Activated CD4-positive, alpha-beta T cell treated with anti-CD3 and anti-CD28 coated beads, Interleukin-2, amount 50 U/mL, for 24 hours (primary cell): ENCODE data around the gene DMKN.
A peak's percentile ranks its signal among the peaks of the same experiment; 100 is the strongest.

Source experiments
- DNase-seq, 2 donors: peaks; one replicate each; pipeline ENCODE4 v3.0.0-alpha.2; 2020; ENCODE audit warnings: low read depth in 1 of 2, low spot score in 1 of 2

The DMKN gene

DNA sequence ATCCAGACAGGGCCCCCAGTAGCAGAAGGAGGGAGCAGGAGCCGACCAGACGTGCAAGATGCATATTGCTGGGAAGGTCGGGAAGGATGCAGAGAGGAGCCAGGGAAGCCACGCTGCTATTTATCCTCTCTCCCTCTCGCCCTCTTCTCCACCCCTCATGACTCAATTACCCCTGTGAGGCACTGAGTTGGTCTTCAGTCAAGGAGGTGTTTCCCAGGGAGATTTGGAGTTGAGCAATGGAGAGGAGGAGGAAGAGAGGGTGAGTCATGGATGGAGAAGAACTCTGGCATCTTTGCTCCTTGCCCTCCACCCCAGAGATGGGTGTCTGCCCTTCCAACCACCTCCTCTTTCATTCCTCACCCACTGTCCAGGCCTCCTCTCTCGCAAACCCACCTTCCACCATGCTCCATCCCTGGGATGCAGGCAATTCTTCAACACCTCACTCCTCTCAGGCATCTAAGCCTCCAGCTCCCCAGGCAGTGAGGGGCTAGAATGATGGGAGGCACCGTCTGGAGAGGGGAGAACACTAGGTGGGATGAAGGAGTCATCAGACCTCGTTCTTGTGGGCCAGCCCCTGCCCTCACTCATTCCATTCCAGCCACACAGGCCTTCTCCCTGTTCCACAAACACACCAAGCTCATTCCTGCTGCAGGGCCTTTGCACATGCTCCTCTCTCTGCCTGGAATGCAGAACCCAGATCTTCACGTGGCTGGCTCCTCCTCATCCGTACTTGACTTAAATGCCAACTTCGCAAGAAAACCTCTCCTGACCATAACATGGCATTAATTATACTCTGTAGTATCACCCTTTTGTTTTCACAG is 15.0 kb upstream of the DMKN start, which contains the start of gene SBSN:
Gene SBSN (minus strand): TSS at position 94 of the 821 bp plus-strand sequence. CDS start 30 bp downstream, at position 64.
- no peak for DNase-seq

DNA sequence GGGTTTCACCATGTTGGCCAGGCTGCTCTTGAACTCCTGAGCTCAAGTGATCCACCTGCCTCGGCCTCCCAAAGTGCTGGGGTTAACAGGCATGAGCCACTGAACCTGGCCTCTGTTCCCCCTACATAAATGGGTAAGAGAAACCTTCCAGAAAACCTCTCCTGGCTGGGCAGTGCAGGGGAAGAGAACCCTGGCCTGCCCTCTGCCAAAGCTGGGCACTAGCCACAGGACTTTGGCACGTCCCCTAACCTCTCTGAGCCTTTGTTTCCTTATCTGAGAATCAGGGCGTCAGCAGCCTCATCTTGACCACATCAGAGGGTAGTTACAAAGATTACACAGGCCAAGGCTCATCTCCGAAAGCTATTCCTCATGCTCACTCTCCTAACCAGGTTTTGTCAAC is 12.4 kb upstream of the DMKN start:
- DNase-seq, result no peak

DNA sequence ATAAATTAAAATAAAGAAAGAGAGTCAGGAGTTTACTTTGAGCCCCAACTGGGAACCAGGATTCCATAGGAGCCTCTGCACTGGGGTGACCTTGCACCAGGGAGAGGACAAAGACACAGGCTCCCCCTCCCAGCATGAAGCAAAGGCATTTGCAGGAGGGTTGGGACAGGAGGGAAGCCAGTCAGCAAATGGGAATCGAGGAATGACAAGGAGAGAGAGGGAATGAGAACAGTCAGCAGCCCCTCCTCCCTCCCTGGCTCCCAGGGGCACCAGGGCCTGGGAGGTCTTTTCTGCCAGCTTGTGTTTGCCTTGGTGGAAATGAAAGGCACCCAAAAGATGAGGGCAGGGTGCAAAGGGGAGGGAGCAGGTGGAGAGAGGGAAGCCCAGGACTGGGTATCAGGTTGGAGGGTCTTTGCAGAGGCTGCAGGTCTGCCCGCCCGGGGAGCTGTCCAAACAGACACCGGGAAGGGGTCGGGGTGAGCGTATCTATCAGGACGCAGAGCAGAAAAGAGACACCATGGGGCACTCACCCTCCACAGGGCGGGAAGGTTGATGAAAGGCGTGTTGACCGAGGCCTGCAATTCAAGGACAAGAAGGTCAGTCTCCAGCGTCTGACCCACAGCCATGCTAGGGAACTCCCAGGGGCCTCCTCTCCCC is 10.9 kb upstream of the DMKN start:
- DNase-seq, result no peak

DNA sequence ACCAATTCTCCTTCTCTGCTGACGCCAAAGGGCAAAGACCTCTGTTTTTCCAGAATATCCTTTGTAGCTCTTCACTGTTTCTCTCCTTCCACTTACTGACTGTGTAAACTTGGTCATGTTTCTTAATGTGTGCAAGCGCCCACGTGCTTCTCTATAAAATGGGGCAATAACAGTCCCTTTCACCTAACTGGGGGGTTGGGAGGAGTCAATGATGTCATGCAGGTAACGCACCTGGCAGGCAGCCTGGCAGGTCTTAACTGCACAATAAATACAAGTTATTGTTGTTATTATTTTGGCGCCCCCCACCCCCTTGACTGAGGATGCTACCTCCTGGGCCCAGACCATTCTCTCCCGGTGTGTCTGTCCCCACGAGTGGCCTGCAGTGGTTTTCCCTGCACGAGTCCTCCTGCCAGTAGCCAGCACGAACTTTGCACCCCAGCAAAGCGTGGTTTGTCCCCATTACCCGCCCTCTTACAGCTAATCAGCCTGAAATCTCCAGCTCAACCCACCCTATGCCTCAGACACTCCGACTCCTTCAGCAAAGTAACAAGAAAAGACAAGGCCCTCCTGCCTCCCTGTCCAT is 9.4 kb upstream of the DMKN start:
- no peak for DNase-seq

DNA sequence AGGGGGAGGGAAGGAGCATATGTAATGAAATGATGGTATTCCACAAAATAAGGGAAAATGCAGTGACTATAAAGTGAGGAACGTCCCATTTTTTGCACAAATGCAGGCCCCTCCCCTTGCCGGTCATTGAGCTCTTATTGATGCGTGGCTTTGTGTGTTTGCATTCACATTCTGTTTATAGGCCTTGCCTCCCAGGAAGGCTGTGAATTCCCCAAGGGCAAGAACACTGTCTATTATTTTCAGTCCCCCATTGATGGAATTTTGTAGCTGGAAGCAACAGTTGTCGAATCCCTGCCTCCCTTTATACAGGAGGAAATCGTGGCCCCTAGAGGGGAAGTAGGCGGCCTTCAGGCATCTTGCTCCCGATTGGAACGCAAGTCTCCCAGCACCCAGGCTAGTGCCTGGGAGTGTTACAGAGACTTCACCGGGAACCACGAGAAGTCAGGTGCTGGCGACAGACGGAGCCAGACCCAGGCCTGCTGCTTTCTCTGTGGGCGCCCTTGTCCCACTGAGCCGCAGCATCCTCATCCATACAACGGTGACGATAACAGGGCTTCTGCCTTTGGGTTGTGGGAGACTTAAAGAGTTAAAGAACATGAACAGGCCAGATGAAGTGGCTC is 7.8 kb upstream of the DMKN start:
- DNase-seq, result no peak

DNA sequence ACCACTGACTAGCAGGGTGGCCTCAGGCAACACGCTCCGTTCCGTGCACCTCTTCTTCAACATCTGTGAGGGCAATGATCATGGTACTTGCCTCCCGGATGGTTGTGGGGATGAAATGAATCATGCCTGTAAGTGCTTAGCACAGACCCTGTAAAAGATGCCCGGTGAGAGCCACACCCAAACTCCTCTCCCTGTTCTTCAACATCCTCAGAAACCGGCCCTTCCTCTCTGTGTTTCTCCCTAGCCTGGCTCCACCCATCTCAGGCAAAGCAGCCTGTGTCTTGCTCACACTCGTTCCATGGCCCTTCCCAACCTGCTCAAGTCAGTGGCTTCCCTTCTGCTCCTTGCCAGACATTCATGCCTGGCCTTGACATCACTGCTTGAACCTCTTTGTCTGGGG is 5.8 kb upstream of the DMKN start:
- DNase-seq, result no peak

DNA sequence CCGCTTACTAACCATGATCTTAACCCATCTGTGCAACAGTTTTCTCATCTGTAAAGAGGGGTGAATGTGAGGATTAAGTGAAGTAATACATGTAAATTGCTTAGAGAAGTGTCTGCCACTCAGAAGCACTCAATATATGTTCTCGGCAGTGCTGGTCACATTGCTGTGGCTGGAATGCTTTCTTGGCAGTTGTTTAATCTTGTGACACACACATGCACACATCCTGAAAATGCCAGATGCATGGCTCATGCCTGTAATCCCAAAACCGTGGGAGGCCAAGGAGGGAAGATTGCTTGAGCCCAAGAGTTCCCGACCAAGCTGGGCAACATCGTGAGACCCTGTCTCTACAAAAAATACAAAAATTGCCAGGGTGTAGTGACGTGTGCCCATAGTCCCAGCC is 4.9 kb upstream of the DMKN start:
- no peak for DNase-seq

DNA sequence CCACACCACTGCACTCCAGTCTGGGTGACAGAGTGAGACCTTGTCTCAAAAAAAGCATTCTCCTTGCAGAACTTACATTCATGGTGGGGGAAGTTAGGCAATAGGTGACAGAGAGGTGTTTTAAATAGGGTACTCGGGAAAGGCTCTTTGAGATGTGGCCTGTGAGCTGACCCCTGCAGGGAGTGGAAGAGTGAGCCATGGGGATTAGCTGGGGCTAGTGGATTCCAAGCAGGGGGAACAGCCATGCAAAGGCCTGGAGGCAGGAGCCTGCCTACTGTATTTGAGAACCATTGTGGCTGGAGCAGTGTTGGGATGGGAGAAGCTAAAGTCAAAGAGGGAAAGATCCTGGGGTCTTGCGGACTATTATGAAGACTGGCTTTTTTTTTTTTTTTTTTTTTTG is 3.9 kb upstream of the DMKN start:
- DNase-seq, result no peak

DNA sequence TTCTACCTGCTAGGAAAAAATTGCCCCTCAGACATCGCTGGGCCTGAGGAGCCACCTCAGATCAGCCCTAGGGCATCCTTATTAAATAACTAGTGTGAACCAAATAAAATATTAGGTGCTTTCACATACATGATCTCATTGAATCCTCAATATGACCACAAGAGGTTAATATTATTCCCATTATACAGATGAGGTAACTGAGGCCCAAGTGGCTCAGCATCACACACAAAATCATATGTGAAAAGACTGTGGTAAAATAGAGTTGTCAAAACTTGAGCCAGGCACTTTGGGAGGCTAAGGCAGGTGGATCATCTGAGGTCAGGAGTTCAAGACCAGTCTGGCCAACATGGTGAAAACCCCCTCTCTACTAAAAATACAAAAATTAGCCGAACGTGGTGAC is 2.9 kb upstream of the DMKN start:
- no peak for DNase-seq

DNA sequence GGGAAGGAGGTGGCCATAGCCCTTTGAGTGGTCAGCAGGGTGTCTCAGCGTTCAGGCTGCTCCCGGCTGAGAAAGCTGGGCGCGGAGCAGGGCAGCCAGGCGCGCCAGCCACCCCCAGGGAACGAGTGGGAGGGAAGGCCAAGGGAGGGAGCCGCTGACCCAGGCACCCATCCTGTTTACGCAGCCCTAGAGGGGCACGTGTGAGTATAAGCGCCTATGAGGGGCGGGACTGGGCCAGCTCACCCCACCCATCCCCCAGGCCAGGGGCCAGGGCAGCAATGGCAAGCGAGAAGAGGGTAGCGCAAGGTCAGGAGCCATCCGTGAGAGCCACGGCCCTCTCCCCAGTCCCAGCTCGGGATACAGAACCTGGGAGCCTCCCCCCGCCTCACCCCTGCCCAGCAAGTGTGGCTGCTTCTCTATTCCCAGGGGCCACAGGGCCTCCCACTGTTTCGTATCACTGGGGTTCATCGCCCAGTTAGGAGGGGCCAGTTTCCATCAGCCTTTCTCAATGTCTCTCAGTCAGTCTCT is 897 bp upstream of the DMKN start:
- DNase-seq, result no peak

DNA sequence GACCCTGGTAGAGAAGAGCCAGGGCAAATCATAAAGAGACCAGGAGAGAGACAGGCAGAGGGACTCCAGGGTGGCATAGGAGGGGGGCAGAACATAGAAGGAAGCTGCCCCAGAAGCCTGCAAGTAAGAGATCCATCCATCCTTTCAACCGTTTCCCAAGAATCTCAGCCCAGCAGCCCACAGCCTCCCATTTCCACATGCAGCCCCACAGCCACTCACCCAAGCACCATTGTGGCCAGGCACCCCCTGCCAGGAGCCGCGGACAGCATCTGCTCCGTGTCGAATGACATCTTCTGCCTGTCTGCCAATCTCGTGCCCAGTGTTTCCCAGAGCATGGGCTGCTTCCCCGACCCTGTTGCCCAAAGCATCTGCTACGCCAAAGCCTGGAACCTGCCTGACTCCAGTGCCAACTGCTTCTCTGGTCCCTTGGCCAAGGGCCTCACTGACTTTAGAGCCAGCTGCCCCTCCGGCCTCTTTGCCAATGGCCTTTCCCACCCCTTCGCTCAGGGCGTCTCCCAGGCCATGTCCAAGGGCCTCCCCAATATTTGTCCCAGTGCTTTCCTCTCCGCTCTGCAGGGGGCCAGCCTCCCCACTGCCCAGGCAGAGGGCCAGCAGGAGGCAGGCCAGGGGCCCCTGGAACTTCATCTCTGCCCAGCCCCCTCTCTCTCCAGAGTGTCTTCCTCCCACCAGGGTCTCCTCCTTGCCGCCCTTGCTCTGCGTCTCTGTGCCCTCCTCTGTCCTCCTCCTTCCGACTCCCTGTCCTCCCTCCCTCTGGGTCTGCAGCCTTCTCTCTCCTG is 420 bp downstream of the DMKN start:
- DNase-seq, result no peak

DNA sequence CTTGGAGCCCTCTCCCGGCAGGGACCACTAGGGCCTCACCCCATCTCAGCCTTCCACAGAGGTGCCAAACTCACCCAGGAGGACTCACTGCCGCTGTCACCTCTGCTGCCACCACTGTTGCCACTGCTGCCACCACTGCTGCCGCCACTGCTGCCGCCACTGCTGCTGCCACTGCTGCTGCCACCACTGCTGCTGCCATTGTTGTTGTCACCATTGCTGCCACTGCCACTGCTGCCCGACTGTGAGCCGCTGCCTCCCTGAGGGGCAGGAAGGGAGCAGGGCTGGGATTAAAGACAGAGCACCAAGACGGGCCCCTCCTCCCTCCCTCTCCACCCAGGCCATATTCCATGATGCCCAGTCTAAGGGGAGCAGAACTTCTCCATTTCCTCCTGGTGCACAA is 2.1 kb downstream of the DMKN start:
- no peak for DNase-seq

DNA sequence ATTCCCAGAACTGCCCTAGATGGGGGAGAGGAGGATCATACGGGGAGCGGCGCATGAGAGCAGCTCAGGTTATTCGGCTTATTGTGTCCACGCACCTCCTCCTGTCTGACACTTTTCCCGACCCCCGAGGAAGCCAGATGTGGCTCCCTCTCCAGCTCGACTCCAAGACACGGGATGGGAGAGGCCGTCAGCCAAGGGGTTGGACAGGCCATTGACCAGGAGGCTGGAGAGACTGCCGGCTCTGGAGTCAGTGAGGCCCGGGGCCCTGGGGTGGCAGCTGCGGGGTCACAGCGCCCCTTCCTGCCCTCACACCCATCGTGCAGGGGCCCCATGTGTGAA is 2.9 kb downstream of the DMKN start:
- no peak for DNase-seq

DNA sequence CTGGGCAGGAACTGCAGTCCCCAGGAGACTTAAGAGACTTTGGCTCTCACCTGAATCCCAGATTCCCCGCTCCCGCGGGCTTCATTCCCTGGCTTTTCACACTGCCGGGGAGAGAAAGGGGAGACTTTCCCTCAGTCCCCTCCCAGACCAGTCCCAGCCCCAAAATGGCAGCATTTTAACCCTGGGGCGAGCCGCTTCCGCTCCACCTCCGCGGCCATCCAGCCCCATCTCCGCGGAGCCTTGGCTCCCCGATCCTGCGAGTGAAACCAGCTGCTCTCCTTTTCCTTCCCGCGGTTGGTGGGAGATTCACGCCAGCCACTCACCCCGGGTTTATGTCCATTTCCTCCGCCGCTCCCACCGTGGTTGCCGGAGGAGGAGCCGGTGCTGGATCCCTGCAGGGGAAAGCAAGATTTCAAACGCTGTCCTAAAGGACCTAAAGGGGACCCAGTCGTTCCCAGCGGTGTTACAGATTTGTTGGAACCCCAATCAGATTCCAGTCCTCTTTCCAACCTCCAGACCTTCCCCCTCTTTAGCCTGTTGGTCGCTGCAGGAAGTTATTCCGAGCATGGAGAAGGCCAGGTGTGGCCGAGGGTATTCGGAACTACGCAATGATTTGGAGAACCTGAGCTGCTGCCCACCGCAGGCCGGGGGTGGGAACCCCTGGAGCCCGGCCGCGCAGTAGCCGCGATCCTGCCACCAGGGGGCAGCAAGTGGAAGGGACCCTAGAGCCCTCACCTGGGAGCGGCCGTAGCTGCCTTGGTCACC is 3.4 kb downstream of the DMKN start:
- peak; percentile 50 to 62 for DNase-seq

DNA sequence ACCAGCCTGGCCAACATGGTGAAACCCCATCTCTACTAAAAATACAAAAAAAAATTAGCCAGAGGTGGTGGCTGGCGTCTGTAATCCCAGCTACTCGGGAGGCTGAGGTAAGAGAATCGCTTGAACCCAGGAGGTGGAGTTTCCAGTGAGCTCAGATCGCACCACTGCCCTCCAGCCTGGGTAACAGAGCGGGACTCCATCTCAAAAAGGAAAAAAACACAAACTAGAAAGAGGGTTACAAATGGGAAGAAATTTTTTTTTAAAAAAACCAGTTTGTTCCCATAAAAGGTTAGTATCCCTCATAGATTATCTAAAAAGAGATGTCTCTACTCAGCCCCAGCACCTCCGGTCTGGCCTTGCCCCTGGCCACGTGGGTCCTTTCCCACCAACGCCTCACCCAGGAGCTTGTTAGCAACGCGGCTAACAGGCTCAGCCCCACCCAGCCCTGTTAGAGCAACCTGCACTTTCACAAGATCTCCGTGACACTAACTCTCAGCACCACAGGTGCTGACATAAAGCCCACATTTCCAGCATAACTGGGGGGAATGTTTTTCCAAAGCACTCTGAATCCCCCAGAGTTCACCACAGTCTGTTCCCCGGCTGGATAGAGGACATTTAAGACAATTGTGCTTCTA is 4.3 kb downstream of the DMKN start:
- DNase-seq, result no peak

DNA sequence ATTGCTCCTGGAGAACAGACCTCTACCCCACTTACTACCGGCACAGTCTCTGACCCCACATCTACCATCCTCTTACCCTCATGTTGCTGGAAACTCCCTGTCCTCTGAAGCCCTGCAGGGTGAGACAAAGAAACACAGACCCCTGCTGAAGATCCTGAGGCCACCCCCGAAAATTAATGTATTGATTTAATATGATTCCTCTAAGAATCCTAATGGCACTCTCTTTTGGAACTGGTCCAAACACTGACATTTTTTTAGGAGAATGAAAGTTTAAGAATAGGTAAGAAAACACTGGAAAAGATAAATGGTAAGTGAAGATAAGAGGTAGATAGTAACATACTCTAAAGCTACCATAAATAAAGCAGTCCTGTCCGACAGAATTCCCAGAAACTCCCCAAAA is 5.3 kb downstream of the DMKN start:
- DNase-seq, result no peak

DNA sequence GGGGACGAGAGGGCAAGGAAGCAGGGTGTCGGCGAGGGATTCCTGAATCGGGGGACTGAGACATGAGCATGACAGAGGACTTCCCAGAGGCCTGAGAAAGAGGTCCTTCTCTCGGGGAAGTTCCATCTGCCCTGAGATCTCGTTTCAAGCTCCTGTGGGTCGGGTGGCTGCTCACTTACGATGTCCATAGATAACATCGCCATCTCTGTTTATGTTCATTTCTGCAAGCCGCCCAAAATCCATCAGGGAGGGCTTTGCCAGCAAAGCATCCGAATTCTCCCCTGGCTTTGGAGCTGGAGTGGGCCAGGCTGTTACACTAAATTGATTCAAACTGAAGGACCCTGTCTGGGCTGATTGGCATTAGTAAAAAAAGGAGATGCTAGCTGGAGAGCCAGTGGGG is 5.9 kb downstream of the DMKN start:
- no peak for DNase-seq

DNA sequence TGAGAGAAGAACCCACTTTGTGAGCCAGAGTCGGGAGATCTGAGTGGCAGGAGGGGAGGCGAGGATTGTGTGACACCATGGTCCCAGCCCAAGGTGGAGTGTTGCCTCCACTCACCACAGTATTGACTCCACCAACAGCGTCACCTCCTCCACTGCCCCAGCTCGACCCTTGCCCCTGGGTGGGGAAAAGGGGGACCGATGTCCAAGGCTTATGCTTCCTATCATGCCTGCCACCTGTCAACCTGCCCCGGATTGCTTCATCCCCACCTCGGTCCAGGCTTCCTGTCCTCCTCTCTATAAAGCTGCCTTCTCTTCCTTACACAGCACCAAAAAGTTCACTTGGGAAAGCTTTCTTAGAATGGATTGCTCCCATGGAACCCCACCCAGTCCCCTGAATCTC is 7.4 kb downstream of the DMKN start:
- DNase-seq, result no peak

DNA sequence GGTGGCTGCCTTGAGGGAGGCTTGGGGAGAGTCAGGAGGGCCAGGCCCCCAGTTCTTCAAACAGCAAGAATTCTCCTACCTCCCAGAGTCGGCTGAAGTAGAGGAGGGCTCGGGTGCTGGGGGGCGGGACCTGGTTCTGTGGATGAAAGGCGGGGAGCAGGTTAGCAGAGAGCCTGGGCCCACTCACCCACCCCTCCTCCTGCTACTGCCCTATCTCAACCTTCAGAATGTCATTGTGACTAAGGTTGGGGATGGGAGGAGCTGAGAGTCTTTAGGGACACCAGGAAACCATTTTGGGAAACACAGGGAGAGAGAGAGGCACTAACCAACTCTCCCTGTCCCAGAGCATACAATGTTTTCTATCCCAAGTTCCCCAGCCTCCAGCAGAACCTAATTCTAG is 10.7 kb downstream of the DMKN start:
- DNase-seq, result no peak

DNA sequence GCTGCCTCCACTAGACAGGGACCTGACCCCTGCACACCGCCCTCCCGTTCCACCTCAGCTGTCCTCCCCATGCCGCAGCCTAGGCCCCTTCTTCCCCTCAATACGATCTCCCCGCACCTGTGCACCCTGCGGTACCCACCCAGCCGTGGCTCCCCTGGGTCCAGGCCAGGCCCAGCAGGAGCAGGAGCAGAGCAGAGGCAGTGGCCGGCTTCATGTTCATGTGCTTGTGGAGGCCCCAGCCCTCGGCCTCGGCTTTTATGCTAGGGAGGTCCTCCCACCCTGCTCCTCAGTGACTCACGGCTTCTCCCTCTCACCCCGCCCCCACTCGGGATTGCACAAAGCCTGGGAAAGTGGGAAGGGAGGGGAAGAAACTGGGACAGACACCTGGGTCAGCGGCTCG is 11.8 kb downstream of the DMKN start:
- DNase-seq, result no peak
